Caco-2 (cell line): ENCODE results near the gene HLA-F. TPM values are rescaled to one million over a fixed set of nuclear protein-coding genes. Genes with fewer than 3 reads are reported as not detected.

ENCODE experiments used
- BruUV-seq: library from RNA; stranded (reverse); fragments of 400-500 nt; replicated peaks from 2 replicates; lab custom pipeline; 2021; lab: Mats Ljungman, UMichigan
- CTCF ChIA-PET: fragments of 300-600 bp; sonication (Branson Sonifier 250); formaldehyde crosslinking; loops from one replicate; lab custom pipeline; 2022; ENCODE audit warnings: antibody characterized with exemption; lab: Charles Lee
- POLR2A ChIA-PET: fragments of 300-600 bp; sonication (Branson Sonifier 250); formaldehyde crosslinking; loops from one replicate; lab custom pipeline; 2022; ENCODE audit warnings: antibody characterized with exemption; lab: Charles Lee
- DNase-seq, 2 experiments: peaks; one replicate each; pipeline versions ENCODE4 v3.0.0 to v3.0.0-alpha.2; 2020 to 2022
- H3K27me3 ChIP-seq: replicated peaks from 2 replicates; pipeline ENCODE4 v1.6.0; 2011; ENCODE audit warnings: low read length; ENCODE audit not compliant: control insufficient read depth, insufficient read depth
- H3K36me3 ChIP-seq: 2 replicates; pipeline ENCODE4 v1.5.1; 2011; ENCODE audit warnings: low read length; ENCODE audit not compliant: control insufficient read depth, insufficient read depth
- H3K4me1 ChIP-seq: fragments of 250-450 bp; sonication (Bioruptor Pico); 2 replicates; pipeline ENCODE4 v1.5.1; 2020; ENCODE audit warnings: mild to moderate bottlenecking
- H3K4me3 ChIP-seq: 2 replicates; pipeline ENCODE4 v1.5.1; 2011; ENCODE audit warnings: low read depth, mild to moderate bottlenecking, control low read depth, low read length
- H3K9me3 ChIP-seq: fragments of 250-450 bp; sonication (Bioruptor Pico); 2 replicates; pipeline ENCODE4 v1.5.1; 2020; ENCODE audit warnings: mild to moderate bottlenecking, moderate library complexity
- H3K27ac Mint-ChIP-seq: one replicate; pipeline ENCODE4 v1.8.0; 2022; ENCODE audit warnings: mixed read lengths; ENCODE audit not compliant: unreplicated experiment
- H3K27me3 Mint-ChIP-seq: one replicate; pipeline ENCODE4 v1.8.0; 2022; ENCODE audit warnings: mixed read lengths; ENCODE audit not compliant: insufficient read depth, unreplicated experiment
- H3K36me3 Mint-ChIP-seq: one replicate; pipeline ENCODE4 v1.8.0; 2022; ENCODE audit warnings: mild to moderate bottlenecking, mixed read lengths; ENCODE audit not compliant: insufficient read depth, unreplicated experiment
- H3K4me1 Mint-ChIP-seq: one replicate; pipeline ENCODE4 v1.8.0; 2022; ENCODE audit warnings: low read depth, mixed read lengths; ENCODE audit not compliant: unreplicated experiment
- H3K4me3 Mint-ChIP-seq: one replicate; pipeline ENCODE4 v1.8.0; 2022; ENCODE audit warnings: mild to moderate bottlenecking, moderate library complexity, mixed read lengths; ENCODE audit not compliant: unreplicated experiment
- H3K9me3 Mint-ChIP-seq: one replicate; pipeline ENCODE4 v1.8.0; 2022; ENCODE audit warnings: mixed read lengths; ENCODE audit not compliant: unreplicated experiment
- intact Hi-C: fragments of 100-400 bp; cut with micrococcal nuclease; formaldehyde crosslinking; loops from one replicate; pipeline ENCODE4 v1.10.0; 2022; ENCODE audit not compliant: unreplicated experiment
- total RNA-seq: library from RNA; stranded (reverse); gene quantifications from 2 replicates; pipeline ENCODE4 v1.2.3, GENCODE V29; 2022
- TF ChIP-seq, protein P1 (sequence below), 2 experiments: fragments of 200-600 bp in 1 of 2; IDR thresholded peaks; 1 replicate in 1 of 2; 2 replicates in 1 of 2; pipeline versions ENCODE4 v1.5.1 to v1.8.0; 2011 to 2022; ENCODE audit warnings: antibody characterized with exemption in 1 of 2, control low read depth in 1 of 2, inconsistent platforms in 1 of 2, low read depth in 1 of 2, low read length in 1 of 2, mild to moderate bottlenecking in 1 of 2, moderate library complexity in 1 of 2; ENCODE audit not compliant: insufficient read depth in 1 of 2, severe bottlenecking in 1 of 2, unreplicated experiment in 1 of 2

Gene HLA-F
- total RNA-seq, 1 experiment from 2014 or later, result 4.7 TPM

DNA sequence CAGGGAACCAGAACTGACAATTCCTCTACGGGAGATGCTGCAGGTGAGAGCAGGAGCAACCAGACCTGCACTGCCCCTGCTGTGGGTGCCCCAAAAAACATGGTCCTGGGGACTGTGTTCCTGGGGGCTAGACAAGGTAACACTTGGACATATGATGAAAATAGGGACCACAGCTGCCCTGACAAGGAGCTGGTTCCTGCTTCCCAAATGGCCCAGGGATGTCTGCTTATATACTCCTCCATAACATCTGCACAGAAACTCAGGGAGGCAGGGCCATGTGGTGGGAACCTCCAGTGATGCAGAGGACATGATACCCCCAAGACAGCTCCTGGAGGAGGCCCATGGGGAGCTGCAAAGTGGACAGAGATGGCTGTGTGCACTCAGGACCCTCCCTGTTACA is 19.8 kb downstream of the HLA-F start:
- Histone ChIP-seq H3K4me1 (no peaks in the 10 kb centered on the region), H3K27me3 (no peaks in the 10 kb centered on the region), H3K4me3 (no peak overlapping the region), H3K9me3 (no peaks in the 10 kb centered on the region), H3K36me3 (no peaks in the 10 kb centered on the region)
- Mint-ChIP-seq H3K9me3 (no peaks in the 10 kb centered on the region), H3K4me3 (no peak overlapping the region), H3K36me3 (no peaks in the 10 kb centered on the region), H3K4me1 (peaks cover 3% of the 10 kb centered on the region), H3K27me3 (peaks cover 5% of the 10 kb centered on the region), H3K27ac (no peak overlapping the region)
- DNase-seq, result no peak
- POLR2A ChIA-PET, result no interaction called here
- intact Hi-C loops, result loop anchor here (10.0 kb wide), 1 partner anchor 262 kb away; no protein-coding TSS in a partner anchor
- CTCF ChIA-PET, result no interaction called here
- TF ChIP-seq, protein P1, sequence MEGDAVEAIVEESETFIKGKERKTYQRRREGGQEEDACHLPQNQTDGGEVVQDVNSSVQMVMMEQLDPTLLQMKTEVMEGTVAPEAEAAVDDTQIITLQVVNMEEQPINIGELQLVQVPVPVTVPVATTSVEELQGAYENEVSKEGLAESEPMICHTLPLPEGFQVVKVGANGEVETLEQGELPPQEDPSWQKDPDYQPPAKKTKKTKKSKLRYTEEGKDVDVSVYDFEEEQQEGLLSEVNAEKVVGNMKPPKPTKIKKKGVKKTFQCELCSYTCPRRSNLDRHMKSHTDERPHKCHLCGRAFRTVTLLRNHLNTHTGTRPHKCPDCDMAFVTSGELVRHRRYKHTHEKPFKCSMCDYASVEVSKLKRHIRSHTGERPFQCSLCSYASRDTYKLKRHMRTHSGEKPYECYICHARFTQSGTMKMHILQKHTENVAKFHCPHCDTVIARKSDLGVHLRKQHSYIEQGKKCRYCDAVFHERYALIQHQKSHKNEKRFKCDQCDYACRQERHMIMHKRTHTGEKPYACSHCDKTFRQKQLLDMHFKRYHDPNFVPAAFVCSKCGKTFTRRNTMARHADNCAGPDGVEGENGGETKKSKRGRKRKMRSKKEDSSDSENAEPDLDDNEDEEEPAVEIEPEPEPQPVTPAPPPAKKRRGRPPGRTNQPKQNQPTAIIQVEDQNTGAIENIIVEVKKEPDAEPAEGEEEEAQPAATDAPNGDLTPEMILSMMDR (IDR thresholded peaks at IDR 0.05; ENCODE audit: insufficient read depth in 1 of 2, low read depth in 1 of 2, low read length in 1 of 2, severe bottlenecking in 1 of 2, unreplicated experiment in 1 of 2), result no peak
- BruUV-seq, result no TSS peak

DNA sequence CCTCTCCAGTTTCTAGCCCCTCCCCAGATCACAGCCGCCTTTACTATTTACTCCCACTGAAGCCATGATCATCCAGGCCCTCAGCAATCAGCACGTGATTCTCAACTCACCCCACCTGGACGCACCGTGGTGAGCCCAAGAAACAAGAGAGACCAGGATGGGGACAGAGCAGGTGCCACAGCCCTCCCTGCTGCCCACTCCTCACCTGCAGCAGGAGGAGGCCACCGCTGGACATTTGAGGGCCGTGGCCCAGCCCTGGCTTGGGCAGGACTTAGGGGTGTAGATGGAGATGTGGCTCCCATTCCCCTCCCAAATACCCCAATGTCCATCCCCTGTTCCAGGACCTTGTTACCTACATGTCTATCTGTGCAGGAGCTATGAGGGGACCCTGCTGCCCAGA is 20.3 kb downstream of the HLA-F start:
- H3K36me3 ChIP-seq, result no peaks in the 10 kb centered on the region
- DNase-seq, result no peak
- ChIA-PET CTCF (no interaction called here), POLR2A (no interaction called here)
- no peaks in the 10 kb centered on the region for H3K4me1 ChIP-seq
- Mint-ChIP-seq H3K4me1 (peaks cover 6% of the 10 kb centered on the region), H3K4me3 (no peak overlapping the region), H3K36me3 (no peaks in the 10 kb centered on the region), H3K27me3 (peaks cover 5% of the 10 kb centered on the region), H3K9me3 (no peaks in the 10 kb centered on the region), H3K27ac (no peak overlapping the region)
- TF ChIP-seq, protein P1 (IDR thresholded peaks at IDR 0.05; ENCODE audit: insufficient read depth in 1 of 2, low read depth in 1 of 2, low read length in 1 of 2, severe bottlenecking in 1 of 2, unreplicated experiment in 1 of 2), result no peak
- intact Hi-C loops, result loop anchor here (10.0 kb wide), 1 partner anchor 261 kb away; no protein-coding TSS in a partner anchor
- no peak overlapping the region for H3K4me3 ChIP-seq
- H3K9me3 ChIP-seq, result no peaks in the 10 kb centered on the region
- H3K27me3 ChIP-seq, result no peaks in the 10 kb centered on the region
- BruUV-seq, result no TSS peak

DNA sequence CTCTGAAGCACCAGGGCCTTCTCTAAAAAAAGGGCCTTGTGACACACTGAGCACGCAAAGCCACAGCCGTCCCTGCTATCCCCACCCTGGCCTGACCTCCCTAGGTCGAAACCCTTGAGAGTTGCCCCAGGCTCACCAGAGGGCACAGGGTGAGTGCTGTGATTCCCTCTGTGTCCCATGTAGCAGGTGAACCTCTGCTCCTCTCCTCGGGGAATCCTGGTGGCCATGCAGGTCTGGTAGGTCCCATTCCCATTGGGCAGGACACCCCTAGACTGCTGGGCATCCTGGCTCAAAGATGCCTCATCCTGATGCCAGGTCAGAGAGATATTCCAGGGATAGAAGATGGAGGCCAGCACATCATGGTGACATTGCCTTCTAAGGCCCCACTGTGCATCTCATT is 20.9 kb downstream of the HLA-F start:
- Histone ChIP-seq H3K27me3 (no peaks in the 10 kb centered on the region), H3K9me3 (no peaks in the 10 kb centered on the region), H3K4me1 (no peaks in the 10 kb centered on the region), H3K36me3 (no peaks in the 10 kb centered on the region), H3K4me3 (no peak overlapping the region)
- CTCF ChIA-PET, result no interaction called here
- POLR2A ChIA-PET, result no interaction called here
- no TSS peak for BruUV-seq
- intact Hi-C loops, result loop anchor here (10.0 kb wide), 1 partner anchor 261 kb away; no protein-coding TSS in a partner anchor
- Mint-ChIP-seq H3K4me1 (peaks cover 6% of the 10 kb centered on the region), H3K27ac (no peak overlapping the region), H3K9me3 (no peaks in the 10 kb centered on the region), H3K4me3 (no peak overlapping the region), H3K27me3 (peaks cover 5% of the 10 kb centered on the region), H3K36me3 (no peaks in the 10 kb centered on the region)
- DNase-seq, result no peak
- TF ChIP-seq, protein P1 (IDR thresholded peaks at IDR 0.05; ENCODE audit: insufficient read depth in 1 of 2, low read depth in 1 of 2, low read length in 1 of 2, severe bottlenecking in 1 of 2, unreplicated experiment in 1 of 2), result no peak
